Right lobe of liver (tissue), 6 donors: ENCODE measurements around the gene ABCA12. TPM values are rescaled to one million over a fixed set of nuclear protein-coding genes. Genes with fewer than 3 reads are reported as not detected.

ENCODE experiments used
- ATAC-seq, 4 donors: fragments of 200-7000 bp; cut with Tn5 transposase; one replicate each; pipeline ENCODE4 v1.9.1; 2020; ENCODE audit warnings: mild to moderate bottlenecking in 4 of 4, moderate library complexity in 4 of 4
- DNase-seq, 3 donors: peaks; one replicate each; pipeline ENCODE4 v3.0.0-alpha.2; 2020
- H3K27ac ChIP-seq, 3 donors: fragments of 200-600 bp; one replicate each; pipeline ENCODE4 v1.8.0; 2022
- H3K27me3 ChIP-seq, 2 donors: fragments of 200-600 bp; one replicate each; pipeline ENCODE4 v1.8.0; 2022
- H3K36me3 ChIP-seq, 4 donors: fragments of 200-600 bp; sonication (generic) in 1 of 4; one replicate each; pipeline versions ENCODE4 v1.5.1 to v1.8.0; 2017 to 2022; ENCODE audit warnings: control low read depth in 1 of 4
- H3K4me1 ChIP-seq, 4 donors: fragments of 200-600 bp; sonication (generic) in 1 of 4; one replicate each; pipeline versions ENCODE4 v1.5.1 to v1.8.0; 2017 to 2022; ENCODE audit warnings: control low read depth in 1 of 4
- H3K4me3 ChIP-seq, 3 donors: fragments of 200-600 bp; one replicate each; pipeline ENCODE4 v1.8.0; 2022
- H3K9me3 ChIP-seq, 4 donors: fragments of 200-600 bp; sonication (generic) in 1 of 4; one replicate each; pipeline versions ENCODE4 v1.5.1 to v1.8.0; 2017 to 2022; ENCODE audit warnings: control low read depth in 1 of 4
- CTCF ChIP-seq, 4 donors: fragments of 200-600 bp in 3 of 4; fragments of 450-650 bp in 1 of 4; IDR thresholded peaks; one replicate each; pipeline versions ENCODE4 v1.5.1 to v1.8.0; 2016 to 2022; ENCODE audit warnings: antibody characterized with exemption in 4 of 4, mild to moderate bottlenecking in 2 of 4
- POLR2A ChIP-seq: fragments of 450-650 bp; IDR thresholded peaks from one replicate; pipeline ENCODE4 v1.6.1; 2017; ENCODE audit warnings: antibody characterized with exemption, mild to moderate bottlenecking
- WGBS: methylation state at CpG from one replicate; pipeline ENCODE4 v1.1.6; 2018; ENCODE audit warnings: low coverage, low lambda C conversion rate; ENCODE audit not compliant: insufficient coverage; ENCODE audit errors: missing lambda C conversion rate; 5-methylcytosine and 5-hydroxymethylcytosine counted together
- intact Hi-C, 2 donors: fragments of 100-400 bp; cut with DNase I; formaldehyde crosslinking; loops; one replicate each; pipeline versions ENCODE4 v1.11.2 to v1.14.1; 2022
- long read RNA-seq: library from polyadenylated mRNA; unstranded; transcript quantifications from one replicate; pipeline ENCODE4 v2.0.0, GENCODE V29; 2019
- total RNA-seq, 6 experiments: library from RNA; depleted of rRNA in 2 of 6; stranded (reverse); fragments of >200 nt in 2 of 6; fragmentation: NEBNext Ultra II Directional in 3 of 6; extraction: Animal tissue kit (Norgen Biotek cat#: 25700) in 3 of 6; gene quantifications; one replicate each; pipeline versions ENCODE4 v1.1.0 to v1.2.4, GENCODE V29; 2016 to 2023
- donor health status: DM: no; HTN: yes; CAD: no.
- donor health status: DM: no; HTN: no; CAD: no.
- donor health status: DM: no; HTN: no; CAD: no.
- donor health status: DM: no; HTN: yes; CAD: no.
- donor health status: DM: no; HTN: yes; CAD: no.

ABCA12 gene
- total RNA-seq: not detected
- long read RNA-seq: 0 reads

GRCh38 chr2:215138479-215138878 lies at the start of gene ABCA12:
Gene ABCA12 (minus strand): TSS chr2:215138626. CDS start chr2:215138208, 418 bp downstream.
- ATAC-seq: no peak

GRCh38 chr2:215188078-215188477 lies 49.7 kb upstream of the ABCA12 start:
- Histone ChIP-seq H3K36me3 (no peaks in the 10 kb centered on the region), H3K9me3 (no peaks in the 10 kb centered on the region), H3K4me1 (no peaks in the 10 kb centered on the region), H3K27me3 (no peaks in the 10 kb centered on the region), H3K27ac (no peak overlapping the region), H3K4me3 (no peak overlapping the region)
- DNase-seq (no peak), ATAC-seq (no peak)
- intact Hi-C loops: no loop called here
- TF ChIP-seq POLR2A (no peak), CTCF (IDR thresholded peaks at IDR 0.05) (no peak)

More at GRCh38 chr2:215138479-215138878, at the start of gene ABCA12:
- Histone ChIP-seq H3K36me3 (no peaks in the 10 kb centered on the region), H3K4me3 (no peak within 1 kb of the TSS), H3K9me3 (no peaks in the 10 kb centered on the region), H3K27ac (no peak within 1 kb of the TSS), H3K27me3 (no peaks in the 10 kb centered on the region), H3K4me1 (no peaks in the 10 kb centered on the region)
- 35% methylated on average over 2 of the region's 2 CpGs for WGBS
- intact Hi-C loops: no loop called here
- TF ChIP-seq CTCF (IDR thresholded peaks at IDR 0.05) (no peak), POLR2A (no peak)
- DNase-seq: no peak

GRCh38 chr2:215186021-215186420 lies 47.6 kb upstream of the ABCA12 start:
- no peak overlapping the region for H3K27ac ChIP-seq
- no peaks in the 10 kb centered on the region for H3K4me1 ChIP-seq
- DNase-seq (no peak), ATAC-seq (no peak)
- H3K36me3 ChIP-seq: no peaks in the 10 kb centered on the region
- H3K4me3 ChIP-seq: no peak overlapping the region
- intact Hi-C loops: no loop called here
- TF ChIP-seq CTCF (IDR thresholded peaks at IDR 0.05): no peak
- TF ChIP-seq POLR2A: no peak
- no peaks in the 10 kb centered on the region for H3K27me3 ChIP-seq
- no peaks in the 10 kb centered on the region for H3K9me3 ChIP-seq
- 14% methylated on average over 1 of the region's 1 CpG for WGBS

- TF ChIP-seq CTCF (IDR thresholded peaks at IDR 0.05) (no peak), POLR2A (no peak)
- no peak for DNase-seq
- no peaks in the 10 kb centered on the region for H3K36me3 ChIP-seq
- no peaks in the 10 kb centered on the region for H3K9me3 ChIP-seq
- no peaks in the 10 kb centered on the region for H3K27me3 ChIP-seq
- H3K27ac ChIP-seq: no peak overlapping the region
- WGBS: 69% methylated on average over 4 of the region's 4 CpGs
- no peaks in the 10 kb centered on the region for H3K4me1 ChIP-seq
- intact Hi-C loops: no loop called here
- ATAC-seq: no peak
- no peak overlapping the region for H3K4me3 ChIP-seq
Measured at GRCh38 chr2:215178121-215178520, 39.7 kb upstream of the ABCA12 start.

GRCh38 chr2:215171796-215172195 lies 33.4 kb upstream of the ABCA12 start:
- ATAC-seq (no peak), DNase-seq (no peak)
- 65% methylated on average over 4 of the region's 4 CpGs for WGBS
- Histone ChIP-seq H3K4me3 (no peak overlapping the region), H3K27me3 (no peaks in the 10 kb centered on the region), H3K27ac (no peak overlapping the region), H3K36me3 (no peaks in the 10 kb centered on the region), H3K9me3 (no peaks in the 10 kb centered on the region), H3K4me1 (no peaks in the 10 kb centered on the region)
- TF ChIP-seq POLR2A: no peak
- TF ChIP-seq CTCF (IDR thresholded peaks at IDR 0.05): no peak
- intact Hi-C loops: no loop called here
